ENCODE data around the gene GGT7.
"Not testable (repeated sequence)": the region's sequence is repeated elsewhere in the genome, so short reads cannot be mapped to it uniquely, and the experiment has no call there.

DNA sequence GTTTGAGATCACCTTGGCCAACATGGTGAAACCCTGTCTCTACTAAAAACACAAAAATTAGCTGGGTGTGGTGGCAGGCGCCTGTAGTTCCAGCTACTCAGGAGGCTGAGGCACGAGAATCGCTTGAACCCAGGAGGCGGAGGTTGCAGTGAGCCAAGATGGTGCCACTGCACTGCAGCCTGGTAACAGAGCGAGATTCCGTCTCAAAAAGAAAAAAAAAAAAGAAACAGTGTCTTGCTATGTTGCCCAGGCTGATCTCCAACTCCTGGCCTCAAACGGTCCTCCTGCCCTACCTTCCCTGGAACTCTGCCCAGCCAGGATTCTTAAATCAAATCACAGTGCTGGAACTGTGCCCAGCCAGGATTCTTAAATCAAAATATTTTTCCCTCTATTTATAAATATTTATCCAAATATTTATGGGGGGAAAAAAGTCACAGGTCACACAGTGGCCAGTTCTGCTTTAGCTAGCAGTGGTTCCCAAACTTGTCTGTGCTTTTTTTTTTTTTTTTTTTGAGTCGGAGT lies 64.7 kb downstream of the GGT7 start:
- TF ChIP-seq, protein P1, sequence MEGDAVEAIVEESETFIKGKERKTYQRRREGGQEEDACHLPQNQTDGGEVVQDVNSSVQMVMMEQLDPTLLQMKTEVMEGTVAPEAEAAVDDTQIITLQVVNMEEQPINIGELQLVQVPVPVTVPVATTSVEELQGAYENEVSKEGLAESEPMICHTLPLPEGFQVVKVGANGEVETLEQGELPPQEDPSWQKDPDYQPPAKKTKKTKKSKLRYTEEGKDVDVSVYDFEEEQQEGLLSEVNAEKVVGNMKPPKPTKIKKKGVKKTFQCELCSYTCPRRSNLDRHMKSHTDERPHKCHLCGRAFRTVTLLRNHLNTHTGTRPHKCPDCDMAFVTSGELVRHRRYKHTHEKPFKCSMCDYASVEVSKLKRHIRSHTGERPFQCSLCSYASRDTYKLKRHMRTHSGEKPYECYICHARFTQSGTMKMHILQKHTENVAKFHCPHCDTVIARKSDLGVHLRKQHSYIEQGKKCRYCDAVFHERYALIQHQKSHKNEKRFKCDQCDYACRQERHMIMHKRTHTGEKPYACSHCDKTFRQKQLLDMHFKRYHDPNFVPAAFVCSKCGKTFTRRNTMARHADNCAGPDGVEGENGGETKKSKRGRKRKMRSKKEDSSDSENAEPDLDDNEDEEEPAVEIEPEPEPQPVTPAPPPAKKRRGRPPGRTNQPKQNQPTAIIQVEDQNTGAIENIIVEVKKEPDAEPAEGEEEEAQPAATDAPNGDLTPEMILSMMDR (conservative IDR thresholded peaks at IDR 0.05), result not testable (repeated sequence)
- TF ChIP-seq EZH2 (IDR thresholded peaks at IDR 0.05; ENCODE audit: low read depth), result not testable (repeated sequence)
